Measurements from ENCODE around the gene OTULIN. TPM values are rescaled to one million over a fixed set of nuclear protein-coding genes. Genes with fewer than 3 reads are reported as not detected.

OTULIN gene
- total and polyA plus RNA-seq, 2 of the 8 experiments (the other 6 are each of a cell fraction or from before 2014, with no cell fraction given) = 5.2 to 34.8 TPM

- TF ChIP-seq USF2 (IDR thresholded peaks at IDR 0.05; ENCODE audit: low read length) (no peak), MAX (IDR thresholded peaks at IDR 0.05) (peak; percentile 37; the same call in 1 of the 2 replicates), EGR1 (IDR thresholded peaks at IDR 0.05; ENCODE audit: borderline replicate concordance, low read depth, low read length) (0 out of 2 replicates have a peak, but pooled peaks have one; percentile 50), ASH2L (IDR thresholded peaks at IDR 0.05; ENCODE audit: low read length) (peak; percentile 83), EP300 (IDR thresholded peaks at IDR 0.05; ENCODE audit: borderline replicate concordance in 1 of 2, low read depth in 2 of 2, low read length in 2 of 2) (peak; percentile 39 to 87; a peak in 2 of 3 replicates), RAD21 (IDR thresholded peaks at IDR 0.05 in 1 of 2, conservative IDR thresholded peaks at IDR 0.05 in 1 of 2; ENCODE audit: low read depth in 2 of 2, low read length in 2 of 2) (peak in 1 of 2 experiments; percentile 18; a peak in 2 of 4 replicates), RNF2 (IDR thresholded peaks at IDR 0.05; ENCODE audit: borderline replicate concordance, low read depth, low read length, missing control alignments, poor library complexity, severe bottlenecking) (no peak)
These were observed 64.0 kb downstream of the OTULIN start (continued) for GRCh38 chr5:14728459-14728938.
